ENCODE results near the gene MEAF6.

MEAF6 gene

DNA sequence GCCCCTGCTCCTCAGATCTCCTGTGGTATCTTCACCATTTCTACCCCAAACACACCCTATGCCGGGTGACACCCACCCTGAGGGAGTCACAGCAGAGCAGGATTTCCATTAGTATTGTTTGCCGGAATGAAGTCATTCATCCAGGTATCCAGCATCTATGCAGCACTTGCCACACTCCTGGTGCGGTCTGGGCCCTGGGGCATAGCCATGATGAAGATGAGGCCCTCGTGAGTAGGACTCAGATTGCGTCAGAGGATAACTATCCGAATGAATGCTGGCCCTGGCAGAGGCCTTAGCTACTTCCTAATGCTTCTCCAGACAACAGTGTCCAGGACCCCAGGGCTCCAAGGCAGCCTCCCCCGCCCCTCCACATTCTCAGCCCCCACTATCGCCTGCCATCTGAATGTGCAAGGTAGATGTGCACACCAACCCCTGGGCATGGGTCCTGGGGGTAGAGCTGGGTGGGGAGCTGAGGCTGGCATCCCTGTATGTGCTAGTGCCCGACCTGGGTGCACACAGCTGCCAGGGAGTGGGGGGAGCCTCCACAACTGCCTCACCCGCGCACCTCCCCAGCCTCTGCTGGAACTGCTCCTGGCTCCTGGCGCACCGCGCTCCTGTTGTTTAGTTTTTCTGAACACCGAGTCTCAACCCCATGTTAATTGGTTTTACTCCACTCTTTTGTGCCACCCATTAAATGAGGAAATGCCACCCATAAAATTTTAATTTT is 65.7 kb downstream of the MEAF6 start:
- TF ChIP-seq SIN3A (IDR thresholded peaks at IDR 0.05; ENCODE audit: borderline replicate concordance, insufficient read depth, low read length) = no peak
- no peak for TF ChIP-seq FOXP2 (optimal IDR thresholded peaks at IDR 0.05; ENCODE audit: borderline replicate concordance, extremely low read depth, extremely low read length, insufficient read depth)
- TF ChIP-seq, protein P1, sequence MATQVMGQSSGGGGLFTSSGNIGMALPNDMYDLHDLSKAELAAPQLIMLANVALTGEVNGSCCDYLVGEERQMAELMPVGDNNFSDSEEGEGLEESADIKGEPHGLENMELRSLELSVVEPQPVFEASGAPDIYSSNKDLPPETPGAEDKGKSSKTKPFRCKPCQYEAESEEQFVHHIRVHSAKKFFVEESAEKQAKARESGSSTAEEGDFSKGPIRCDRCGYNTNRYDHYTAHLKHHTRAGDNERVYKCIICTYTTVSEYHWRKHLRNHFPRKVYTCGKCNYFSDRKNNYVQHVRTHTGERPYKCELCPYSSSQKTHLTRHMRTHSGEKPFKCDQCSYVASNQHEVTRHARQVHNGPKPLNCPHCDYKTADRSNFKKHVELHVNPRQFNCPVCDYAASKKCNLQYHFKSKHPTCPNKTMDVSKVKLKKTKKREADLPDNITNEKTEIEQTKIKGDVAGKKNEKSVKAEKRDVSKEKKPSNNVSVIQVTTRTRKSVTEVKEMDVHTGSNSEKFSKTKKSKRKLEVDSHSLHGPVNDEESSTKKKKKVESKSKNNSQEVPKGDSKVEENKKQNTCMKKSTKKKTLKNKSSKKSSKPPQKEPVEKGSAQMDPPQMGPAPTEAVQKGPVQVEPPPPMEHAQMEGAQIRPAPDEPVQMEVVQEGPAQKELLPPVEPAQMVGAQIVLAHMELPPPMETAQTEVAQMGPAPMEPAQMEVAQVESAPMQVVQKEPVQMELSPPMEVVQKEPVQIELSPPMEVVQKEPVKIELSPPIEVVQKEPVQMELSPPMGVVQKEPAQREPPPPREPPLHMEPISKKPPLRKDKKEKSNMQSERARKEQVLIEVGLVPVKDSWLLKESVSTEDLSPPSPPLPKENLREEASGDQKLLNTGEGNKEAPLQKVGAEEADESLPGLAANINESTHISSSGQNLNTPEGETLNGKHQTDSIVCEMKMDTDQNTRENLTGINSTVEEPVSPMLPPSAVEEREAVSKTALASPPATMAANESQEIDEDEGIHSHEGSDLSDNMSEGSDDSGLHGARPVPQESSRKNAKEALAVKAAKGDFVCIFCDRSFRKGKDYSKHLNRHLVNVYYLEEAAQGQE (IDR thresholded peaks at IDR 0.05; ENCODE audit: insufficient read depth in 1 of 2, low read depth in 2 of 2, low read length in 2 of 2) = no peak
- TF ChIP-seq POLR2AphosphoS5 (IDR thresholded peaks at IDR 0.05; ENCODE audit: low read depth, low read length) = no peak
- TF ChIP-seq TAF1 (IDR thresholded peaks at IDR 0.05; ENCODE audit: borderline replicate concordance, insufficient read depth, low read length) = no peak

DNA sequence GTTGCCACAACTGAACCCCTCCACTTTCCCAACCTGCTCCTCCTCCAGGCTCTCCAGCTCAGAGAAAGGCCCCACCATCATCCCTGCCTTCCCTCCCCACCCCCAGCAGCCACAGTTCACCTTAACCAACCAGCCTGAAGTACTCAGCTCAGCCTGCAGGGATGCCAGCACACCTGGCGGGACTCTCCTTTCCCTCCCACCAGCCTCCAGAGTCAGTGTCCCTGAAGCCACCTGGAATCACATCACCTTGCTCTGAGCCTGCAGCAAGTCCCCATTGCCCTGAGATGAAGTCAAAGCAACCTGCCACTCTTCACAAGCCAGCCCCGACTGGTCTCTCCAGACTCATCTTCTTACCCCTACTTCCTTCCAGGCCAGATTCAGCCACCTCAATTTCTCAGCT is 66.4 kb downstream of the MEAF6 start:
- TF ChIP-seq SIN3A (IDR thresholded peaks at IDR 0.05; ENCODE audit: borderline replicate concordance, insufficient read depth, low read length) (no peak), POLR2AphosphoS5 (IDR thresholded peaks at IDR 0.05; ENCODE audit: low read depth, low read length) (no peak), FOXP2 (optimal IDR thresholded peaks at IDR 0.05; ENCODE audit: borderline replicate concordance, extremely low read depth, extremely low read length, insufficient read depth) (no peak), TAF1 (IDR thresholded peaks at IDR 0.05; ENCODE audit: borderline replicate concordance, insufficient read depth, low read length) (no peak)
- TF ChIP-seq, protein P1 (IDR thresholded peaks at IDR 0.05; ENCODE audit: insufficient read depth in 1 of 2, low read depth in 2 of 2, low read length in 2 of 2) = no peak

DNA sequence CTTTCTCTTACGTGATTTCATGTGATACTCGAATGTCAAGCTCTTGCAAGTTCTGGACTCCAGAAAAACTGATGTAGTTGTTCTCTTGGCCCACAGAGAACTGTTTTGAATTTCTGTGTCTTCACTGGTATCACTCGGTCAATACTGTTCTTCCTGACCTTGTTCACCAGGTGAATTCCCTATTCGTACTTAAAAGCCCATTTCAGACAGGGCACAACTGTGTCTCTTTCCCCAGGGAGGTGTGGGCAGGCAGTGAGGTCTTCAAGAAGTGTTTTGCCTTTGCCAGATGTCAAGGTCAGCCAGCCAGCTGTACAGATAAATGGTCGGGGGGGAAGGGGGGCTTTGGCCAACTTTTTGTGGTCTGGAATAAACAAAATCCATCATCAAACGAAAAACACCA is 67.7 kb downstream of the MEAF6 start:
- TF ChIP-seq FOXP2 (optimal IDR thresholded peaks at IDR 0.05; ENCODE audit: borderline replicate concordance, extremely low read depth, extremely low read length, insufficient read depth) = no peak
- TF ChIP-seq, protein P1 (IDR thresholded peaks at IDR 0.05; ENCODE audit: insufficient read depth in 1 of 2, low read depth in 2 of 2, low read length in 2 of 2) = no peak
- no peak for TF ChIP-seq SIN3A (IDR thresholded peaks at IDR 0.05; ENCODE audit: borderline replicate concordance, insufficient read depth, low read length)
- no peak for TF ChIP-seq TAF1 (IDR thresholded peaks at IDR 0.05; ENCODE audit: borderline replicate concordance, insufficient read depth, low read length)
- no peak for TF ChIP-seq POLR2AphosphoS5 (IDR thresholded peaks at IDR 0.05; ENCODE audit: low read depth, low read length)

DNA sequence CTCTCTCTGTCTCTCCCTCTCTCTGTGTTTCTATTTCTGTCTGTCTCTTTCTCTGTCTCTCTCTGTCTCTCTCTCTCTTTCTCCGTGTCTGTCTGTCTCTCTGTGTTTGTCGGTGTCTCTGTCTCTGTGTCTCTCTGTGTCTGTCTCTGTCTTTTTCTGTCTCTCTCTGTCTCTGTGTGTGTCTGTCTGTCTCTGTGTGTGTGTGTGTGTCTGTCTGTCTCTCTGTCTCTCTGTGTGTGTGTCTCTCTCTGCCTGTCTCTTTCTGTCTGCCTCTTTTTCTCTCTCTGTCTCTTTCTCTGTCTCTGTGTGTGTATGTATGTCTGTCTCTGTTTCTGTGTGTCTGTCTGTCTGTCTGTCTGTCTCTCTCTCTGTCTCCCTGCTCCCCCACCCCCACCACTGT is 71.9 kb downstream of the MEAF6 start:
- no peak for TF ChIP-seq FOXP2 (optimal IDR thresholded peaks at IDR 0.05; ENCODE audit: borderline replicate concordance, extremely low read depth, extremely low read length, insufficient read depth)
- TF ChIP-seq, protein P1 (IDR thresholded peaks at IDR 0.05; ENCODE audit: insufficient read depth in 1 of 2, low read depth in 2 of 2, low read length in 2 of 2) = no peak
- TF ChIP-seq TAF1 (IDR thresholded peaks at IDR 0.05; ENCODE audit: borderline replicate concordance, insufficient read depth, low read length) = no peak
- TF ChIP-seq SIN3A (IDR thresholded peaks at IDR 0.05; ENCODE audit: borderline replicate concordance, insufficient read depth, low read length) = no peak
- TF ChIP-seq POLR2AphosphoS5 (IDR thresholded peaks at IDR 0.05; ENCODE audit: low read depth, low read length) = no peak

All from PFSK-1 (cell line).